Vagina (tissue), 2 donors: Measurements from ENCODE around the gene PLA2G4A. TPM values are rescaled to one million over a fixed set of nuclear protein-coding genes. Genes with fewer than 3 reads are reported as not detected.

ENCODE experiments used
- DNase-seq, 2 donors: peaks; one replicate each; pipeline ENCODE4 v3.0.0-alpha.2; 2017; ENCODE audit errors: extremely low spot score in 2 of 2
- H3K27ac ChIP-seq: fragments of 200-600 bp; sonication (generic); one replicate; pipeline ENCODE4 v1.5.1; 2019
- H3K27me3 ChIP-seq: fragments of 200-600 bp; sonication (generic); one replicate; pipeline ENCODE4 v1.5.1; 2019
- H3K36me3 ChIP-seq, 2 donors: fragments of 200-600 bp; sonication (generic); one replicate each; pipeline ENCODE4 v1.5.1; 2017 to 2019
- H3K4me1 ChIP-seq: fragments of 200-600 bp; sonication (generic); one replicate; pipeline ENCODE4 v1.5.1; 2019
- H3K4me3 ChIP-seq, 2 donors: fragments of 200-600 bp; sonication (generic); 1 replicate in 1 of 2; 2 replicates in 1 of 2; pipeline ENCODE4 v1.5.1; 2016 to 2019
- H3K9me3 ChIP-seq: fragments of 200-600 bp; sonication (generic); one replicate; pipeline ENCODE4 v1.5.1; 2019
- CTCF ChIP-seq, 3 experiments: fragments of 450-650 bp in 2 of 3; fragments of 200-600 bp in 1 of 3; sonication (generic) in 1 of 3; IDR thresholded peaks; one replicate each; pipeline ENCODE4 v1.5.1; 2017 to 2019; ENCODE audit warnings: antibody characterized with exemption in 3 of 3, mild to moderate bottlenecking in 2 of 3, moderate library complexity in 2 of 3
- POLR2A ChIP-seq, 2 donors: fragments of 450-650 bp; IDR thresholded peaks; one replicate each; pipeline ENCODE4 v1.6.1; 2017; ENCODE audit warnings: antibody characterized with exemption in 2 of 2, mild to moderate bottlenecking in 2 of 2, moderate library complexity in 2 of 2
- POLR2AphosphoS5 ChIP-seq, 2 donors: sonication (generic); formaldehyde crosslinking; IDR thresholded peaks; one replicate each; pipeline ENCODE4 v1.9.0; 2017; ENCODE audit warnings: antibody characterized with exemption in 2 of 2, mild to moderate bottlenecking in 2 of 2, low read depth in 1 of 2; ENCODE audit not compliant: insufficient read depth in 1 of 2
- intact Hi-C: fragments of 100-400 bp; cut with DNase I; formaldehyde crosslinking; loops from one replicate; pipeline ENCODE4 v1.15.1; 2023
- total RNA-seq: library from RNA; depleted of rRNA; stranded (reverse); fragments of >200 nt; gene quantifications from one replicate; pipeline ENCODE4 v1.2.3, GENCODE V29; 2016

Gene PLA2G4A
- total RNA-seq, 1 donor from 2014 or later, result 12.5 TPM

GRCh38 chr1:187033693-187034390 is 205.1 kb downstream of the PLA2G4A start:
- intact Hi-C loops, result no loop called here
- H3K4me1 ChIP-seq, result no peaks in the 10 kb centered on the region
- H3K9me3 ChIP-seq, result no peaks in the 10 kb centered on the region
- H3K27ac ChIP-seq, result no peak overlapping the region
- TF ChIP-seq CTCF (IDR thresholded peaks at IDR 0.05) (no peak), POLR2AphosphoS5 (IDR thresholded peaks at IDR 0.05; ENCODE audit: insufficient read depth in 1 of 2, low read depth in 1 of 2) (no peak), POLR2A (IDR thresholded peaks at IDR 0.05) (no peak)
- H3K4me3 ChIP-seq, result no peak overlapping the region
- no peak for DNase-seq
- no peaks in the 10 kb centered on the region for H3K27me3 ChIP-seq
- no peaks in the 10 kb centered on the region for H3K36me3 ChIP-seq

GRCh38 chr1:187034501-187034900 is 205.8 kb downstream of the PLA2G4A start:
- Histone ChIP-seq H3K27me3 (no peaks in the 10 kb centered on the region), H3K36me3 (no peaks in the 10 kb centered on the region), H3K9me3 (no peaks in the 10 kb centered on the region), H3K4me1 (no peaks in the 10 kb centered on the region), H3K4me3 (no peak overlapping the region), H3K27ac (no peak overlapping the region)
- intact Hi-C loops, result no loop called here
- DNase-seq, result no peak
- TF ChIP-seq CTCF (IDR thresholded peaks at IDR 0.05) (no peak), POLR2A (IDR thresholded peaks at IDR 0.05) (no peak), POLR2AphosphoS5 (IDR thresholded peaks at IDR 0.05; ENCODE audit: insufficient read depth in 1 of 2, low read depth in 1 of 2) (no peak)

GRCh38 chr1:187037973-187038553 is 209.3 kb downstream of the PLA2G4A start:
- Histone ChIP-seq H3K4me1 (no peaks in the 10 kb centered on the region), H3K36me3 (no peaks in the 10 kb centered on the region), H3K27ac (no peak overlapping the region), H3K9me3 (no peaks in the 10 kb centered on the region), H3K27me3 (no peaks in the 10 kb centered on the region), H3K4me3 (no peak overlapping the region)
- intact Hi-C loops, result no loop called here
- TF ChIP-seq POLR2AphosphoS5 (IDR thresholded peaks at IDR 0.05; ENCODE audit: insufficient read depth in 1 of 2, low read depth in 1 of 2) (no peak), POLR2A (IDR thresholded peaks at IDR 0.05) (no peak), CTCF (IDR thresholded peaks at IDR 0.05) (no peak)
- DNase-seq, result no peak

Other genes starting within 250 kb of the PLA2G4A start
- 11.5 TPM for gene PTGS2, start 148.5 kb upstream of the PLA2G4A start, total RNA-seq